ENCODE results near the gene RAVER1. TPM values are rescaled to one million over a fixed set of nuclear protein-coding genes. Genes with fewer than 3 reads are reported as not detected.

RAVER1 gene
- total and polyA plus RNA-seq, 2 of the 8 experiments (the other 6 are each of a cell fraction or from before 2014, with no cell fraction given): 5.7 to 70.5 TPM

- no peak; the same call in 1 of the 2 replicates for TF ChIP-seq TBP (IDR thresholded peaks at IDR 0.05; ENCODE audit: low read depth, low read length)
- no peak for TF ChIP-seq TEAD4 (IDR thresholded peaks at IDR 0.05; ENCODE audit: low read depth, low read length)
- TF ChIP-seq RBBP5 (IDR thresholded peaks at IDR 0.05; ENCODE audit: borderline replicate concordance, low read depth, low read length): peak; percentile 82
- peak in 1 of 2 experiments; percentile 60; a peak in 2 of 3 replicates for TF ChIP-seq POLR2A (IDR thresholded peaks at IDR 0.05; ENCODE audit: control extremely low read depth in 1 of 2, low read depth in 2 of 2, low read length in 2 of 2)
- TF ChIP-seq BRCA1 (IDR thresholded peaks at IDR 0.05; ENCODE audit: low read depth, low read length): no peak
- no peak for TF ChIP-seq NRF1 (IDR thresholded peaks at IDR 0.05; ENCODE audit: low read depth, low read length)
- TF ChIP-seq SIRT6 (IDR thresholded peaks at IDR 0.05; ENCODE audit: low read length): no peak
- no peak for TF ChIP-seq JUND (IDR thresholded peaks at IDR 0.05; ENCODE audit: low read length)
- no peak for TF ChIP-seq BCL11A (IDR thresholded peaks at IDR 0.05; ENCODE audit: low read depth in 2 of 2, low read length in 2 of 2)
- TF ChIP-seq MAX (IDR thresholded peaks at IDR 0.05): peak; percentile 88
- TF ChIP-seq SRF (IDR thresholded peaks at IDR 0.05; ENCODE audit: low read depth, low read length): no peak
- TF ChIP-seq GABPA (IDR thresholded peaks at IDR 0.05; ENCODE audit: borderline replicate concordance, insufficient read depth, low read length): peak; percentile 45; the same call in 1 of the 2 replicates
- no peak for TF ChIP-seq CTBP2 (IDR thresholded peaks at IDR 0.05; ENCODE audit: borderline replicate concordance, insufficient read depth, insufficient read length, low read length)
- no peak for TF ChIP-seq ATF3 (IDR thresholded peaks at IDR 0.05; ENCODE audit: insufficient read depth, low read depth, low read length)
- no peak for TF ChIP-seq FOSL1 (IDR thresholded peaks at IDR 0.05; ENCODE audit: insufficient read depth, low read depth, low read length)
- TF ChIP-seq CHD2 (IDR thresholded peaks at IDR 0.05; ENCODE audit: low read length): no peak
- TF ChIP-seq ASH2L (IDR thresholded peaks at IDR 0.05; ENCODE audit: low read length): peak; percentile 24
- no peak for TF ChIP-seq CREB1 (IDR thresholded peaks at IDR 0.05)
- TF ChIP-seq JUN (IDR thresholded peaks at IDR 0.05; ENCODE audit: low read depth, low read length): no peak
- TF ChIP-seq SAP30 (IDR thresholded peaks at IDR 0.05; ENCODE audit: insufficient read depth, insufficient replicate concordance, low read length): no peak
- no peak for TF ChIP-seq SIN3A (conservative IDR thresholded peaks at IDR 0.05 in 1 of 2, IDR thresholded peaks at IDR 0.05 in 1 of 2; ENCODE audit: low read depth in 1 of 2, low read length in 2 of 2)
These were observed 62.5 kb downstream of the RAVER1 start, which contains the start of gene ICAM1 (continued) for GRCh38 chr19:10270616-10271394.

Measured in H1 (cell line).